22Rv1 (cell line): ENCODE measurements around the gene MAPK9.

Experiments
- ZFX ChIP-seq: fragments of 450-650 bp; IDR thresholded peaks from 2 replicates; pipeline ENCODE4 v1.6.1; 2017; ENCODE audit warnings: antibody characterized with exemption, borderline replicate concordance
- TF ChIP-seq, protein P1 (sequence below): fragments of 450-650 bp; IDR thresholded peaks from 2 replicates; pipeline ENCODE4 v1.5.1; 2017; ENCODE audit warnings: mild to moderate bottlenecking

DNA sequence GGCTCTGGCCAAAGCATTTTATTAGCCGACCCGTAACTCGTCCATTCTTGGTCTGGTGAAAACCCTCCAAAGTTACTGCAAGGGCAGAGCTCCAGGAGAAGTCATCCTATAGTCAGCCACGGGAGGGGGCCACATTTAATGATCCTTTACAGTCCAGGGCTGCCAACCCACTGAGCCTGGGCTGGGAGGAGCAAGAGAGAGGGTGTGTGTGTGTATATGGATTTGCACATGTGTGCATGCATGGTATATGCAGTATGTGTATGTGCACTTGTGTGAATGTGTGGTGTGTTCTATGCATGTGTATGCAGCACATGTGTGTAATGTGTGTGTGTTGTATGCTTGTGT is 78.7 kb downstream of the MAPK9 start:
- TF ChIP-seq, protein P1, sequence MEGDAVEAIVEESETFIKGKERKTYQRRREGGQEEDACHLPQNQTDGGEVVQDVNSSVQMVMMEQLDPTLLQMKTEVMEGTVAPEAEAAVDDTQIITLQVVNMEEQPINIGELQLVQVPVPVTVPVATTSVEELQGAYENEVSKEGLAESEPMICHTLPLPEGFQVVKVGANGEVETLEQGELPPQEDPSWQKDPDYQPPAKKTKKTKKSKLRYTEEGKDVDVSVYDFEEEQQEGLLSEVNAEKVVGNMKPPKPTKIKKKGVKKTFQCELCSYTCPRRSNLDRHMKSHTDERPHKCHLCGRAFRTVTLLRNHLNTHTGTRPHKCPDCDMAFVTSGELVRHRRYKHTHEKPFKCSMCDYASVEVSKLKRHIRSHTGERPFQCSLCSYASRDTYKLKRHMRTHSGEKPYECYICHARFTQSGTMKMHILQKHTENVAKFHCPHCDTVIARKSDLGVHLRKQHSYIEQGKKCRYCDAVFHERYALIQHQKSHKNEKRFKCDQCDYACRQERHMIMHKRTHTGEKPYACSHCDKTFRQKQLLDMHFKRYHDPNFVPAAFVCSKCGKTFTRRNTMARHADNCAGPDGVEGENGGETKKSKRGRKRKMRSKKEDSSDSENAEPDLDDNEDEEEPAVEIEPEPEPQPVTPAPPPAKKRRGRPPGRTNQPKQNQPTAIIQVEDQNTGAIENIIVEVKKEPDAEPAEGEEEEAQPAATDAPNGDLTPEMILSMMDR, result no peak
- TF ChIP-seq ZFX, result no peak
